SK-N-MC (cell line): ENCODE data around the gene NAT14.

Source experiments
- EZH2 ChIP-seq: fragments of 200-600 bp; sonication (generic); IDR thresholded peaks from one replicate; pipeline ENCODE4 v1.6.1; 2017; ENCODE audit warnings: antibody characterized with exemption
- POLR2AphosphoS5 ChIP-seq: IDR thresholded peaks from 2 replicates; pipeline ENCODE4 v1.6.1; 2012; ENCODE audit warnings: mild to moderate bottlenecking, low read depth, low read length, borderline replicate concordance

DNA sequence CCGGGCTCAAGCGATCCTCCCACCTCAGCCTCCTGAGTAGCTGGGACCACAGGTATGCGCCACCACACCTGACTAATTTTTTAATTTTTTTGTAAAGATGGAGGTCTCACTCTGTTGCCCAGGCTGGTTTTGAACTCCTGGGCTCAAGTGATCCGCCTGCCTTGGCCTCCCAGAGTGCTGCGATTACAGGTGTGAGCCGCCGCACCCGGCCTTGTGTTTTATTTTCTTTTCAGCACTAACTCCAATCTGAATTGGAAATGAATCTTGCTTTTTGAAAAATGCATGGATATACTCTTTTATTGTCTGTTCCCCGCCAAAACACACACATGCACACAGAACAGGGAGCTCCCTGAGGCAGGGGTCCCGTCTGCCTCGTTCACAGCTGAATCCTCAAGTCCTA lies 22.3 kb upstream of the NAT14 start:
- TF ChIP-seq POLR2AphosphoS5 (no peak), EZH2 (no peak)
